WTC11 (cell line): ENCODE measurements around the gene ZNF48. TPM values are rescaled to one million over a fixed set of nuclear protein-coding genes. Genes with fewer than 3 reads are reported as not detected.
A peak's percentile ranks its signal among the peaks of the same experiment; 100 is the strongest.

Experiments used
- ATAC-seq: fragments of 200-7000 bp; cut with Tn5 transposase; 2 replicates; pipeline ENCODE4 v1.10.0; 2021; ENCODE audit warnings: mild to moderate bottlenecking, moderate library complexity
- CTCF ChIA-PET: fragments of 300-600 bp; sonication (Branson Sonifier 250); formaldehyde crosslinking; loops from one replicate; lab custom pipeline; 2021; ENCODE audit warnings: antibody characterized with exemption; lab: Charles Lee
- POLR2A ChIA-PET: fragments of 350-600 bp; sonication (Branson Sonifier 250); formaldehyde crosslinking; loops from one replicate; lab custom pipeline; 2021; ENCODE audit warnings: antibody characterized with exemption; lab: Charles Lee
- DNase-seq: peaks from one replicate; pipeline ENCODE4 v3.0.0; 2021; ENCODE audit warnings: low spot score
- H3K27ac Mint-ChIP-seq: 2 replicates; pipeline ENCODE4 v1.8.0; 2021; ENCODE audit warnings: mixed read lengths
- H3K27me3 Mint-ChIP-seq: 2 replicates; pipeline ENCODE4 v1.8.0; 2021; ENCODE audit warnings: low read depth, mild to moderate bottlenecking, moderate library complexity, mixed read lengths
- H3K36me3 Mint-ChIP-seq: 2 replicates; pipeline ENCODE4 v1.8.0; 2021; ENCODE audit warnings: mixed read lengths
- H3K4me1 Mint-ChIP-seq: 2 replicates; pipeline ENCODE4 v1.8.0; 2022; ENCODE audit warnings: mixed read lengths
- H3K4me3 Mint-ChIP-seq: 2 replicates; pipeline ENCODE4 v1.8.0; 2021; ENCODE audit warnings: mild to moderate bottlenecking, moderate library complexity, mixed read lengths
- H3K9me3 Mint-ChIP-seq: 2 replicates; pipeline ENCODE4 v1.8.0; 2021; ENCODE audit warnings: mixed read lengths
- ARID4B ChIP-seq: sonication (generic); formaldehyde crosslinking; IDR thresholded peaks from 2 replicates; pipeline ENCODE4 v1.8.0; 2023; ENCODE audit warnings: missing genetic modification reagents, mild to moderate bottlenecking, borderline replicate concordance
- ELF4 ChIP-seq: sonication (generic); formaldehyde crosslinking; IDR thresholded peaks from 2 replicates; pipeline ENCODE4 v1.8.1; 2022; ENCODE audit warnings: low read depth, mild to moderate bottlenecking, moderate library complexity, missing genetic modification reagents
- FOXP1 ChIP-seq: sonication (generic); formaldehyde crosslinking; IDR thresholded peaks from 2 replicates; pipeline ENCODE4 v1.8.0; 2022; ENCODE audit warnings: missing genetic modification reagents, mild to moderate bottlenecking, moderate library complexity, borderline replicate concordance
- GRHL2 ChIP-seq: fragments of 250-450 bp; sonication (Bioruptor Pico); IDR thresholded peaks from 2 replicates; pipeline ENCODE4 v1.8.0; 2022; ENCODE audit warnings: mild to moderate bottlenecking, moderate library complexity; ENCODE audit not compliant: insufficient replicate concordance, severe bottlenecking
- GTF2I ChIP-seq: fragments of 250-450 bp; sonication (Bioruptor Pico); conservative IDR thresholded peaks from 2 replicates; pipeline ENCODE4 v1.4.0; 2021; ENCODE audit warnings: mild to moderate bottlenecking
- KAT7 ChIP-seq: sonication (generic); formaldehyde crosslinking; IDR thresholded peaks from 2 replicates; pipeline ENCODE4 v1.8.1; 2023; ENCODE audit warnings: missing genetic modification reagents, mild to moderate bottlenecking, borderline replicate concordance
- MAX ChIP-seq: sonication (generic); formaldehyde crosslinking; IDR thresholded peaks from 2 replicates; pipeline ENCODE4 v1.8.0; 2022; ENCODE audit warnings: mild to moderate bottlenecking, missing genetic modification reagents
- MYBL2 ChIP-seq: sonication (generic); formaldehyde crosslinking; IDR thresholded peaks from 2 replicates; pipeline ENCODE4 v1.8.1; 2023; ENCODE audit warnings: mild to moderate bottlenecking, moderate library complexity, missing genetic modification reagents
- NFYB ChIP-seq: sonication (generic); formaldehyde crosslinking; conservative IDR thresholded peaks from 2 replicates; pipeline ENCODE4 v1.8.0; 2022; ENCODE audit warnings: low read depth, missing genetic modification reagents
- NR2C2 ChIP-seq: sonication (generic); formaldehyde crosslinking; IDR thresholded peaks from 2 replicates; pipeline ENCODE4 v1.8.0; 2022; ENCODE audit warnings: mild to moderate bottlenecking, missing genetic modification reagents
- OVOL2 ChIP-seq: fragments of 250-450 bp; sonication (Bioruptor Pico); IDR thresholded peaks from 2 replicates; pipeline ENCODE4 v1.9.0; 2021; ENCODE audit warnings: mild to moderate bottlenecking, borderline replicate concordance
- RELA ChIP-seq: sonication (generic); formaldehyde crosslinking; IDR thresholded peaks from 2 replicates; pipeline ENCODE4 v1.8.1; 2022; ENCODE audit warnings: missing genetic modification reagents, mild to moderate bottlenecking, borderline replicate concordance
- TCF7 ChIP-seq: sonication (generic); formaldehyde crosslinking; IDR thresholded peaks from 2 replicates; pipeline ENCODE4 v1.8.0; 2022; ENCODE audit warnings: mild to moderate bottlenecking, low read depth, missing genetic modification reagents, moderate library complexity
- TP53 ChIP-seq: sonication (generic); formaldehyde crosslinking; IDR thresholded peaks from 2 replicates; pipeline ENCODE4 v1.8.1; 2023; ENCODE audit warnings: mild to moderate bottlenecking, missing genetic modification reagents
- ZBTB21 ChIP-seq: sonication (generic); formaldehyde crosslinking; IDR thresholded peaks from 2 replicates; pipeline ENCODE4 v1.8.1; 2023; ENCODE audit warnings: mild to moderate bottlenecking, missing genetic modification reagents, borderline replicate concordance
- ZNF121 ChIP-seq: sonication (generic); formaldehyde crosslinking; IDR thresholded peaks from 2 replicates; pipeline ENCODE4 v1.8.0; 2023; ENCODE audit warnings: missing genetic modification reagents
- ZNF219 ChIP-seq: sonication (generic); formaldehyde crosslinking; IDR thresholded peaks from 2 replicates; pipeline ENCODE4 v1.8.0; 2023; ENCODE audit warnings: missing genetic modification reagents, mild to moderate bottlenecking, borderline replicate concordance
- ZNF317 ChIP-seq: sonication (generic); formaldehyde crosslinking; IDR thresholded peaks from 2 replicates; pipeline ENCODE4 v1.8.1; 2023; ENCODE audit warnings: low read depth, mild to moderate bottlenecking, moderate library complexity, missing genetic modification reagents, borderline replicate concordance
- ZNF423 ChIP-seq: fragments of 250-450 bp; sonication (Bioruptor Pico); IDR thresholded peaks from 2 replicates; pipeline ENCODE4 v2.1.2; 2022; ENCODE audit warnings: mild to moderate bottlenecking, moderate library complexity
- ZNF425 ChIP-seq: fragments of 250-450 bp; sonication (Bioruptor Pico); conservative IDR thresholded peaks from 2 replicates; pipeline ENCODE4 v1.9.0; 2021; ENCODE audit warnings: mild to moderate bottlenecking
- total RNA-seq: library from RNA; stranded (reverse); gene quantifications from 3 replicates; pipeline ENCODE4 v1.2.3, GENCODE V29; 2021
- TF ChIP-seq, protein P1 (sequence below): sonication (generic); formaldehyde crosslinking; IDR thresholded peaks from 2 replicates; pipeline ENCODE4 v1.8.1; 2023; ENCODE audit warnings: mild to moderate bottlenecking, missing genetic modification reagents, moderate library complexity
- TF ChIP-seq, protein P2 (sequence below): fragments of 250-450 bp; sonication (Bioruptor Pico); IDR thresholded peaks from 2 replicates; pipeline ENCODE4 v1.9.0; 2021; ENCODE audit warnings: mild to moderate bottlenecking
- TF ChIP-seq, protein P3 (sequence below): sonication (generic); formaldehyde crosslinking; IDR thresholded peaks from 2 replicates; pipeline ENCODE4 v1.8.0; 2022; ENCODE audit warnings: mild to moderate bottlenecking, missing genetic modification reagents

The ZNF48 gene
- total RNA-seq, 1 experiment from 2014 or later = 39.3 TPM

DNA sequence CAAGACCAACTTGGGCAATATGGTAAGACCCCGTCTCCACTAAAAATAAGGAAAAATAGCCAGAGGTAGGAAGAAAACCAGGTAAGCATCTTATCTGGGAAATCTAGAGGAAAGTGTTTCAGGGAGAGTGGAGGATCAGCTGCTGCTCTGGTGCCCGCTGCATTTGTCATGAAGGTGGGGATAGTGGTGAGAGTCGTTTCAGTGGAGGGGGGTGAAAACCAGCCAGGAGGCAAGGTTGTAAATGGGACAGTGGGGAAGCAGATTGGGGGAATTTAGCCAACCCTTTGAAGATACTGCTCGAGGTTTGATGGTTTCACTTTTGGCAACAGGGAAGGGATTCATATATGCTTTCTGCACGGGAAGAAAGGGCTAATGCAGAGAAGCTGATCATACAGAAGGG, 25.8 kb downstream of the ZNF48 start (continued):
- TF ChIP-seq KAT7 (CRISPR knock-in tag) (no peak), MYBL2 (CRISPR knock-in tag) (no peak), NR2C2 (CRISPR knock-in tag) (no peak)

DNA sequence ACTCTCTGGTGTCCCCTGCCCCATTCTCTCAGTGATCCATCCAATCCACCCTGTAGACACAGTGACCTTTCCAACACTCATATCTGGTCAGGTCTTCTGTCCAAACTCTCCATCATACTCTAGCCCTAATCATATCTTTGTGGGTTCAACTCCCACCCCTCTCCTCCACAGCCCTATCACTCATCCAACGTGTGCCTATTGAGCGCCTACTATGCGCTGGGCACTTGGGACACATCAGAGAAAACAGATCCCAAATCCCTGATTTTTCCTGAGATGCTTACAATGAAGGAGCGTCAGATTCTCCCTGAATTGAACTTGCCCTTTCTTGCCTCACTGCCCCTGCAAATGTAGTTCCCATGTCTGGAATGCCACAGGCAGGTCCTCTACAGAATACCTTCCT, 32.8 kb downstream of the ZNF48 start:
- CTCF ChIA-PET = no interaction called here
- no peak for ATAC-seq
- Mint-ChIP-seq H3K27ac (no peak overlapping the region; the same call in 1 of the 2 replicates), H3K4me1 (peaks cover 17% of the 10 kb centered on the region), H3K27me3 (peaks cover 7% of the 10 kb centered on the region), H3K4me3 (peak overlapping the region; percentile 24; the same call in 1 of the 2 replicates), H3K9me3 (no peaks in the 10 kb centered on the region)
- TF ChIP-seq, protein P1, sequence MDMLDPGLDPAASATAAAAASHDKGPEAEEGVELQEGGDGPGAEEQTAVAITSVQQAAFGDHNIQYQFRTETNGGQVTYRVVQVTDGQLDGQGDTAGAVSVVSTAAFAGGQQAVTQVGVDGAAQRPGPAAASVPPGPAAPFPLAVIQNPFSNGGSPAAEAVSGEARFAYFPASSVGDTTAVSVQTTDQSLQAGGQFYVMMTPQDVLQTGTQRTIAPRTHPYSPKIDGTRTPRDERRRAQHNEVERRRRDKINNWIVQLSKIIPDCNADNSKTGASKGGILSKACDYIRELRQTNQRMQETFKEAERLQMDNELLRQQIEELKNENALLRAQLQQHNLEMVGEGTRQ (CRISPR knock-in tag) = no peak
- no peak for TF ChIP-seq TP53 (CRISPR knock-in tag)
- TF ChIP-seq TCF7 (CRISPR knock-in tag) = no peak
- no peak for TF ChIP-seq ZBTB21
- TF ChIP-seq ZNF219 = no peak
- no peak for TF ChIP-seq RELA (CRISPR knock-in tag)
- TF ChIP-seq, all 79 proteins: peak for 0
- POLR2A ChIA-PET = no interaction called here
- no peak for DNase-seq
- peaks cover 34% of the 10 kb centered on the region for H3K36me3 Mint-ChIP-seq

DNA sequence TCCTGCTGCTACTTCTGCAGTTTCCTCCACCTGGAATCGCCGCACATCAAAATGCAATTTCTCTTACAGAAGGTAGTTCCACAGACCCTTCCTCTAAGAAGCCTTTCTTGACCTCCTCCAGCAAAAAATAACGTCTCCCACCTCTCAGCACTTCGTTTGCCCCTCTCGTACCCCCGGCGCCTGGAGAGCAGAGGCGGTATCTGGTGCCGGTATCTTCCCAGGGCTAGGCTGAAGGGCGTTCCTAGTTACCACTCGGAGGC, 34.1 kb downstream of the ZNF48 start:
- DNase-seq (no peak), ATAC-seq (peak; percentile 31)
- Mint-ChIP-seq H3K27ac (peak overlapping the region; percentile 79; the same call in 1 of the 2 replicates), H3K36me3 (peaks cover 22% of the 10 kb centered on the region), H3K4me3 (no peak overlapping the region), H3K27me3 (peaks cover 17% of the 10 kb centered on the region), H3K4me1 (peaks cover 17% of the 10 kb centered on the region), H3K9me3 (no peaks in the 10 kb centered on the region)
- POLR2A ChIA-PET = interaction anchor here (0.6 to 1.5 kb wide), 11 partner anchors 7 to 196 kb away, joined by 3 to 15 read pairs (median 4); partner anchors contain the start of genes ZNF689 and ZNF785
- CTCF ChIA-PET = interaction anchor here (0.5 to 2.9 kb wide), 79 partner anchors 10 to 714 kb away, joined by 3 to 79 read pairs (median 6); partner anchors contain the start of genes ALDOA, CD2BP2, CORO1A and FBRS
- TF ChIP-seq ELF4 (CRISPR knock-in tag) (no peak), ARID4B (CRISPR knock-in tag) (no peak), NFYB (CRISPR knock-in tag) (no peak), OVOL2 (CRISPR knock-in tag) (no peak), ZNF121 (CRISPR knock-in tag) (no peak), ZNF317 (no peak), FOXP1 (CRISPR knock-in tag) (no peak), GTF2I (CRISPR knock-in tag) (no peak), GRHL2 (CRISPR knock-in tag) (no peak), ZNF423 (no peak), ZBTB21 (no peak), ZNF425 (CRISPR knock-in tag) (no peak), MAX (CRISPR knock-in tag) (no peak)
- TF ChIP-seq, protein P2, sequence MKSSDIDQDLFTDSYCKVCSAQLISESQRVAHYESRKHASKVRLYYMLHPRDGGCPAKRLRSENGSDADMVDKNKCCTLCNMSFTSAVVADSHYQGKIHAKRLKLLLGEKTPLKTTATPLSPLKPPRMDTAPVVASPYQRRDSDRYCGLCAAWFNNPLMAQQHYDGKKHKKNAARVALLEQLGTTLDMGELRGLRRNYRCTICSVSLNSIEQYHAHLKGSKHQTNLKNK (CRISPR knock-in tag) = no peak
- TF ChIP-seq, protein P3, sequence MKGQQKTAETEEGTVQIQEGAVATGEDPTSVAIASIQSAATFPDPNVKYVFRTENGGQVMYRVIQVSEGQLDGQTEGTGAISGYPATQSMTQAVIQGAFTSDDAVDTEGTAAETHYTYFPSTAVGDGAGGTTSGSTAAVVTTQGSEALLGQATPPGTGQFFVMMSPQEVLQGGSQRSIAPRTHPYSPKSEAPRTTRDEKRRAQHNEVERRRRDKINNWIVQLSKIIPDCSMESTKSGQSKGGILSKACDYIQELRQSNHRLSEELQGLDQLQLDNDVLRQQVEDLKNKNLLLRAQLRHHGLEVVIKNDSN = no peak
- TF ChIP-seq, protein P1 (CRISPR knock-in tag) = no peak
